Lower leg skin (tissue), 3 donors: ENCODE data around the gene ZNF385D.

Source experiments
- POLR2A ChIP-seq, 2 donors: fragments of 450-650 bp; IDR thresholded peaks; one replicate each; pipeline ENCODE4 v1.6.1; 2016 to 2017; ENCODE audit warnings: antibody characterized with exemption in 2 of 2, mild to moderate bottlenecking in 1 of 2, moderate library complexity in 1 of 2
- TF ChIP-seq, protein P1 (sequence below), 3 donors: fragments of 450-650 bp; IDR thresholded peaks; one replicate each; pipeline ENCODE4 v1.5.1; 2016; ENCODE audit warnings: antibody characterized with exemption in 3 of 3, mild to moderate bottlenecking in 3 of 3, moderate library complexity in 2 of 3

DNA sequence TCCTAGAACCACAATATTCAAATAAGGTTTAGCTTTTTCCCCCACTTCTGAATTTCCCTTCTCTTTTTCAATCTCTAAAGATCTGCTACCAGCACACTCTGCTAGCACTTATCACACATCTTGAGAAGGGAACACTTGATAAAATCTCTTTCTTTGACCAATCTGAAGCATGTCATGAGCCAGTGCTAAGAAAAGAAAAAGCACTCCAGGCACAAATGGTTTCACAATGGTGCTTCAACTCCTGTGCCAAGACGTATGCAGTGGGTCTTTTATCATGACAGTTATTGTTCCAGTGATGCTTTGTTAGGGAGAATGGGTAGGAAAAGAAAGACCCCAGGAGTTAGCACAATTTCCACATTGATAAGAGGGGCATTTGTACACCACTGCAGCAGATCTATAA, 248.4 kb downstream of the ZNF385D start:
- TF ChIP-seq, protein P1, sequence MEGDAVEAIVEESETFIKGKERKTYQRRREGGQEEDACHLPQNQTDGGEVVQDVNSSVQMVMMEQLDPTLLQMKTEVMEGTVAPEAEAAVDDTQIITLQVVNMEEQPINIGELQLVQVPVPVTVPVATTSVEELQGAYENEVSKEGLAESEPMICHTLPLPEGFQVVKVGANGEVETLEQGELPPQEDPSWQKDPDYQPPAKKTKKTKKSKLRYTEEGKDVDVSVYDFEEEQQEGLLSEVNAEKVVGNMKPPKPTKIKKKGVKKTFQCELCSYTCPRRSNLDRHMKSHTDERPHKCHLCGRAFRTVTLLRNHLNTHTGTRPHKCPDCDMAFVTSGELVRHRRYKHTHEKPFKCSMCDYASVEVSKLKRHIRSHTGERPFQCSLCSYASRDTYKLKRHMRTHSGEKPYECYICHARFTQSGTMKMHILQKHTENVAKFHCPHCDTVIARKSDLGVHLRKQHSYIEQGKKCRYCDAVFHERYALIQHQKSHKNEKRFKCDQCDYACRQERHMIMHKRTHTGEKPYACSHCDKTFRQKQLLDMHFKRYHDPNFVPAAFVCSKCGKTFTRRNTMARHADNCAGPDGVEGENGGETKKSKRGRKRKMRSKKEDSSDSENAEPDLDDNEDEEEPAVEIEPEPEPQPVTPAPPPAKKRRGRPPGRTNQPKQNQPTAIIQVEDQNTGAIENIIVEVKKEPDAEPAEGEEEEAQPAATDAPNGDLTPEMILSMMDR (IDR thresholded peaks at IDR 0.05) = no peak
- TF ChIP-seq POLR2A (IDR thresholded peaks at IDR 0.05) = no peak
